ENCODE data around the gene CES5A. TPM values are rescaled to one million over a fixed set of nuclear protein-coding genes. Genes with fewer than 3 reads are reported as not detected.
"Not testable (repeated sequence)": the region's sequence is repeated elsewhere in the genome, so short reads cannot be mapped to it uniquely, and the experiment has no call there.

The CES5A gene
- polyA plus RNA-seq, 1 experiment, result not detected

GRCh38 chr16:55832425-55832772 is 42.8 kb downstream of the CES5A start:
- Histone ChIP-seq H3K4me3 (ENCODE audit: low read depth, low read length) (no peak overlapping the region), H3K27ac (ENCODE audit: low read depth, low read length) (no peak overlapping the region), H3K27me3 (ENCODE audit: control insufficient read depth, insufficient read depth, low read length) (peaks cover 2% of the 10 kb centered on the region), H3K9me3 (ENCODE audit: control insufficient read depth, insufficient read depth, low read length) (no peaks in the 10 kb centered on the region)
- TF ChIP-seq CTCF (IDR thresholded peaks at IDR 0.05; ENCODE audit: low read depth, low read length), result no peak
- DNase-seq (ENCODE audit: low read depth, low spot score), result no peak
- POLR2A ChIA-PET, result no interaction called here
- CTCF ChIA-PET, result interaction anchor here (0.6 to 1.3 kb wide), 3 partner anchors 12 to 368 kb away, joined by 3 to 7 read pairs (median 3); no protein-coding TSS in a partner anchor

GRCh38 chr16:55830658-55831294 is 44.4 kb downstream of the CES5A start:
- Histone ChIP-seq H3K27ac (ENCODE audit: low read depth, low read length) (no peak overlapping the region), H3K9me3 (ENCODE audit: control insufficient read depth, insufficient read depth, low read length) (no peaks in the 10 kb centered on the region), H3K4me3 (ENCODE audit: low read depth, low read length) (no peak overlapping the region), H3K27me3 (ENCODE audit: control insufficient read depth, insufficient read depth, low read length) (peaks cover 2% of the 10 kb centered on the region)
- POLR2A ChIA-PET, result no interaction called here
- no peak for DNase-seq (ENCODE audit: low read depth, low spot score)
- CTCF ChIA-PET, result interaction anchor here (0.7 kb wide), 2 partner anchors 52 to 362 kb away, joined by 3 to 4 read pairs; no protein-coding TSS in a partner anchor
- TF ChIP-seq CTCF (IDR thresholded peaks at IDR 0.05; ENCODE audit: low read depth, low read length), result no peak

DNA sequence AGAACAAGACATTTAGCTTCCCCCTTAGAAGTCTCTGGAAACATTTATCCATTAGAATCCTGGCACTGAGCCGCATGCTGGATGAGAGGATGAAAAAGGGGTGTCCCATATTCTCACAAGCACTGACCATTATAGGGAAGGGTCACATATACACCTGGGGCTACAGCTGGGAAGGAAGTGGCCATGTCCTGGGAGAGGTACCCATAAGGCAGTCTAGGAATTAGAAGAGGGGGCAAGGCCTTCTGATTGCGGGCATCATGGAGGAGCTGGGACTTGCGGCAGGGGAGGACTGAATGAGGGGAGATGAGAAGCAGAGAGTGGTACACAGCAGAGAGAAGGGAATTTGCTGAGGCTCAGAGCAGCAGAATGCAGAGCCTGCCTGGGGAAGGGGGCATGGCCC is 45.9 kb downstream of the CES5A start:
- H3K9me3 ChIP-seq (ENCODE audit: control insufficient read depth, insufficient read depth, low read length); CTCF ChIA-PET; POLR2A ChIA-PET; DNase-seq (ENCODE audit: low read depth, low spot score); H3K27me3 ChIP-seq (ENCODE audit: control insufficient read depth, insufficient read depth, low read length); H3K27ac ChIP-seq (ENCODE audit: low read depth, low read length); H3K4me3 ChIP-seq (ENCODE audit: low read depth, low read length): not testable (repeated sequence)

DNA sequence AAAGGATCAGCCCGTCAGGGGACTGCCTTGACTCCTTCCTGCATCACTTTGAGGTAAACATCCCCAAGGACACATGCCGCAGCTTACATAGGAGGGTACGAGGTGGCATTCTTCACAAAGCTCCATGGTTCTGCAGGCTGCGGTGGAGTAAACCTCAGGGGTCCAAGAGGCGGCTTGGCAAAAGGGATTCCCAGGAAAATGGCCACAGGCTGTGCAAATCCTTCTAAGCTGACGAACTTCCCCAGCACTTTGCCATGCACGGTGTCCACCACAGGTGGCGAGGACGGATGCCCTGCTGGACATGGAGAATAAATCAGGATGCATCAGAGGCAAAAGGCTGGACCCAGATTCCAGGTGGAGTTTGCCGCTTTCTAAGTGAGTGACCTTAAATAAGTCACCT is 46.5 kb downstream of the CES5A start:
- Histone ChIP-seq H3K9me3 (ENCODE audit: control insufficient read depth, insufficient read depth, low read length) (no peaks in the 10 kb centered on the region), H3K27ac (ENCODE audit: low read depth, low read length) (no peak overlapping the region), H3K4me3 (ENCODE audit: low read depth, low read length) (no peak overlapping the region), H3K27me3 (ENCODE audit: control insufficient read depth, insufficient read depth, low read length) (peaks cover 2% of the 10 kb centered on the region)
- ChIA-PET CTCF (no interaction called here), POLR2A (no interaction called here)
- no peak for DNase-seq (ENCODE audit: low read depth, low spot score)
- no peak for TF ChIP-seq CTCF (IDR thresholded peaks at IDR 0.05; ENCODE audit: low read depth, low read length)

DNA sequence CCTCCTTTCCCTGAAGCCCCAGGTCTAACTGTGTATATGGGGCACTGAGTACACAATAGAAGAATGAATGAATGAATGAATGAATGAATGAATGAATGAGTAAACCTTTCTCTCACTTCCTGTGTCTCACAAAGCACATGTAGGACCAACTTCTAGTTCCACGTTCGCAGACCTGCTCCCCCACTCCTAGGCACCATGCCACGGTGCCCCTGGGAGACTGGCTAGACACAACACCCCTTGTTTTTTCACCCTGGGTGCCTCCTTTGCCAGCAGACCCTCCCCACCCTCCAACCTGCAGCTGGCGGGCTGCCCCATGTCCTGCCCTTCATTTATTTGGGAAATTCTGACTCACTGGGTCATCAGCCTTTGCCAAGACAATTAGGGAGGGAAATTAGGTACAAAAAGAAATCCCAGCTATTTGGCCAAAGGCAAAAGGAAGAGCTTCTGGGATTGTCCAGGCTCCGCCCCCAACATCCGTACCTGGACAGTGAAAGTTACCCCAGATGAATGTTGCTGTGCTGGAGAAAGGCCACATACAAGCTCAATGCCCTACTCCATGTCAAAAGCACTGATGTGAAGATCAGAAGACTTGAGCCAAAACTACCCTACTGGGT is 50.0 kb downstream of the CES5A start:
- Histone ChIP-seq H3K4me3 (ENCODE audit: low read depth, low read length) (no peak overlapping the region), H3K27ac (ENCODE audit: low read depth, low read length) (no peak overlapping the region), H3K27me3 (ENCODE audit: control insufficient read depth, insufficient read depth, low read length) (no peaks in the 10 kb centered on the region), H3K9me3 (ENCODE audit: control insufficient read depth, insufficient read depth, low read length) (no peaks in the 10 kb centered on the region)
- no peak for TF ChIP-seq CTCF (IDR thresholded peaks at IDR 0.05; ENCODE audit: low read depth, low read length)
- no peak for DNase-seq (ENCODE audit: low read depth, low spot score)
- POLR2A ChIA-PET, result no interaction called here
- CTCF ChIA-PET, result no interaction called here

Measured in AG04450 (cell line).